ENCODE measurements around the gene NRXN3. TPM values are rescaled to one million over a fixed set of nuclear protein-coding genes. Genes with fewer than 3 reads are reported as not detected.

The NRXN3 gene
- total RNA-seq, 1 donor from 2014 or later, result 0.07 TPM

GRCh38 chr14:79568594-79568993 is 1398.4 kb downstream of the NRXN3 start:
- no peak for DNase-seq (ENCODE audit: low read depth, low spot score)

GRCh38 chr14:79569072-79569471 is 1398.9 kb downstream of the NRXN3 start:
- no peak for DNase-seq (ENCODE audit: low read depth, low spot score)

DNA sequence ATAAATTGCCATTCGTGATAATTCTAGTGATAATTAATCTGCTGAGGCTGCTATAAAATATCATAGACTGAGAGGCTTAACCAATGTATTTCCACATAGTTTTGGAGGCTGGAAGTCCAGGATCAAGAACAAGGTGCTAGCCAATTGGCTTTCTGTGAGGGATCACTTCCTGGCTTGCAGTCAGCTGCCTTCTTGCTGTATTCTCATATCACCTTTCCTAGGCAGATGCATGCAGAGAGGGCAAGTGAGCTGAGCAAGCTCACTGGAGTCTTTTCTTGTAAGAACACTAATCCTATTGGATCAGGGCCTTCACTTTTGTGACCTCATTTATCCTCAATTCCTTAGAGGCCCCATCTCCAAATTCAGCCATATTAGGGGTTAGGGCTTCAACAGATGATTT is 1400.5 kb downstream of the NRXN3 start:
- no peak for DNase-seq (ENCODE audit: low read depth, low spot score)

DNA sequence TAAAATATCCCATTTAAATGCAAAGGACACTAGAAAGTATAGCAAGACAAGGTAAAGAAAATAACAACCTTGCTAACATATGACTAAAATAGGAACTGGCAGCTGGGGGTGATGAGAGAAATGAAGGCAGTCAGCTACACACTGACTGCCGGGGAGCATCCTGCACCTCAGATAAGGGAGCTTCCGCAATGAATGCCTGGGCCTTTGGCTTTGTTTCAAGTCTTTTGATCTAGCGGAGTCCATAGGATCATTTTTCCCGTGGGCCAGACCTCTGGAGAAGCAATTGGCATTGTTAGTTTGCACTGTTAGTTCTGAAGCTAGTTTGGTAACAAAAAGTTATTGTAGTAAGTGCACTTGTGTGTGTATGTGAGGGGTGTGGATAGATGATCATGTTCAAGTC is 1401.2 kb downstream of the NRXN3 start:
- no peak for DNase-seq (ENCODE audit: low read depth, low spot score)

- no peak for DNase-seq (ENCODE audit: low read depth, low spot score)
These were observed 1403.3 kb downstream of the NRXN3 start for GRCh38 chr14:79573486-79573885.

- DNase-seq (ENCODE audit: low read depth, low spot score), result no peak
These were observed 1404.9 kb downstream of the NRXN3 start for GRCh38 chr14:79575032-79575431.

DNA sequence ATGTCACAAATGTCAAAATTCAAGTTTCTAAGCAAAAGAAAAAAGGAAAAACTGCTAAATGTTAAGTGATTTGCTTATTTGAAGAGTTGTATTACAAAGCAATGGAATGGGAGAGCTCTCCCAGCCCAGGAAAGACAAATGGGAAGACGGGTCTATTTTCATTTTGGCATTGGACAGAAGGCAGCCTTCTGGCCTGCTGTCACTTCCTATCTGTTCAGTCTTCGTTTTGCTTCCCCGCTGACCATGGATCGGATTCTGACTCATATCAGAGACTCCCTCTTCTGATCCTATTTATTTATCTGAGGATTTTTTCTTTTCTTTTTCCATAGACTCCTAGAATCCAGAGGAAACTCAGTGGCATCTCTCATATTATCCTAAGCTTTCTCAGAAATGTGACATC is 1406.3 kb downstream of the NRXN3 start:
- DNase-seq (ENCODE audit: low read depth, low spot score), result no peak

DNA sequence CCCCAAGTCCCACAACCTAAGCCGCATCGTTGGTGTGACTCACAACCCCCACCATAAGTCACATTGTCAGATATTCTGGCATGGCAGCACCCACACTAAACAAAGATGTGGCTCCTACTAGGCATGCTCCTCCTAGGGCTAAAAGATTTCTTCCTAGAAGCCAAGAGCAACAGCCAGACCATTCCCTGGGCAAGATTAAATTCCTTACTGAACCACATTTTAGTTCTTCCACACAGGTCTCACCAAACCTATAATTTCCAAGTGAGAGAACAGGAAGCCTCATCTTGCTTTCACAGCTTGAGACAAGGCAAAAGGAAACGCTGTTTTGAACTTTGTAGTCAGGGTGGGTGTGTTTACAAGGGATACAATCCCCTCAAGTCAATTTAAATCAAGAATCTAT is 1408.3 kb downstream of the NRXN3 start:
- no peak for DNase-seq (ENCODE audit: low read depth, low spot score)

- DNase-seq (ENCODE audit: low read depth, low spot score), result no peak
These were observed 1410.2 kb downstream of the NRXN3 start for GRCh38 chr14:79580414-79580813.

GRCh38 chr14:79580906-79581305 is 1410.7 kb downstream of the NRXN3 start:
- no peak for DNase-seq (ENCODE audit: low read depth, low spot score)

GRCh38 chr14:79581912-79582576 is 1411.9 kb downstream of the NRXN3 start:
- DNase-seq (ENCODE audit: low read depth, low spot score), result no peak

DNA sequence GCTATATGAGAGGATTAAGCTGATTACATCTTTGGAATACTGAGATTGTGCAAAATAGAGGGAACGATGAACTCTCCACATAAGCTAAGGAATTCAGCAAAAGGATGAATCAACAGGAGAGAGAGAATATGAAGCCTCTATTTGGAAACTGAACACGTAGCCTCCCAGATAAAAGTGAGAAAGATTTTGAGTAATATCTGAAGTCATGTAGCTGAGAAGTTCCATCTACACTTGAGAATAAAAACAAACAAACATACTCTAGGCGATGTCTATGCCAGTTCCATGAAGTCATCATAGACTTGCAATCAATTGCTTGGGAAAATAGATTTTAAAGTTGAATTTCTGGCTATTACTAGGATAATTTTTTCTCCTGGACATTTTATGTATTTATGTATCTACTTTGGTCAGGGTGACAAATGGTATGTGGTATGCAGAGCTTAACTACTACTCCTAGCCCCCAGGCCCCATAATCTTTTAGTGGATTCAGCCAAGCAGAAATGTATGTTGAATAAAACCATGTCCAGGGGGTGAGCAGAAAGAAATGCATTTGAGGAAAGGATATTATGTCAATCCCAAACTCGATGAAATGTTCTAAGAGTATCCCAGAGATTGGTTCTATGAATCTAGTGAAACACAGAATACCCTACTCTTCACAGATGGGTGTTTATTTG is 1413.7 kb downstream of the NRXN3 start:
- no peak for DNase-seq (ENCODE audit: low read depth, low spot score)

DNA sequence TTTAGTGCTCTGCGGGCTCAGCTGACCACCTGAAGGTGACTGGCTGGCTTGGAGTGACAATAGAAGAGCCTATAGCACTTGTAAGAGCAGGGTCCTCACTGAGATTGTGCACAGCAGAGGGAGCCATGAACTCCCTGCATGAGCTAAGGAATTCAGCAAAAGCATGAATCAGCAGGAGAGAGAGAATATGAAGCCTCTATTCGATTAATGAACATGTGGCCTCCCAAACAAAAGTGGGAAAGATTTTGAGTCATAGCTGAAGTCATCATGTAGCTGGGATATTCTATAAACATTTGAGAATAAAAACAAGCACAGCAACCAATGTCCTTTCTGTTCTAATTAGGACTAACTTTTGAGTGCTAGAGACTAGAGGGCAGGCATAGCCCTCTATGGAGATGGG is 1414.5 kb downstream of the NRXN3 start:
- DNase-seq (ENCODE audit: low read depth, low spot score), result no peak

DNA sequence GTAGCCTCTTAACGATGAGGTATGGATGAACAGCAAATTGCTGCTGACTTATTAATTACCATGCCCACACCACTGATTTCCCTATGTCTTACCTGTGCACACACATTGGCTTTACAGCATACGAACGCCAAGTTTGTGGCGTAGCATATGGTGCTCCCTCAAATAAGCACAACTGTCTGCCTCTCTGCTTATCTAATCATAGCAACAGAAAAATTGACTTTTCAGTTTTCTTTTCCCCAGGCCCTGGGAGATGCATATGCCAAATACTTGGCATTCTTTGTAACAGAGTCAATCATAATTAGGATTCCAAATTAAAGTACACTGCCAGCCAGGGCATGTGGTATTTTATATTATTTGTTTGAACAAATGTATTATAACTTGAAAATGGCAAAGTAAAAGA is 1415.7 kb downstream of the NRXN3 start:
- no peak for DNase-seq (ENCODE audit: low read depth, low spot score)

DNA sequence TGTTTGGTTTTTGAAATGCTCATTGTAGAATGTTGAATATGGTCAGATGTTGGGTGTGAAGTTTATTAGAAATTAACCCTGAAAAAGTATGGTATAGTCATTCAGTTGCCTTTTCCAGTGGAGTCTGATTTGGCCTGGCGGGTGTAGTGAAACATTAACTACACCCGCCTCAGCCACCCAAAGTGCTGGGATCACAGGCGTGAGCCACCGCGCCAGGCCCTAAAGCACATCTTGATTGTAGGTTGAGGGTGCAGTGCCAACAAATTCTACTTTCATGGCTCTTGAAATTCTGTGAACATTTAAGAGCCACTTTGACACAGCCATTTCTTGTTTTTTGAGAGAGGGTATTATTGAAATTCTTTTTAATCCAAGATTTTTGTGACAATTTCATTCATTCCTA is 1416.2 kb downstream of the NRXN3 start:
- DNase-seq (ENCODE audit: low read depth, low spot score), result no peak

GRCh38 chr14:79586989-79587598 is 1416.9 kb downstream of the NRXN3 start:
- peak; percentile 29 for DNase-seq (ENCODE audit: low read depth, low spot score)

DNA sequence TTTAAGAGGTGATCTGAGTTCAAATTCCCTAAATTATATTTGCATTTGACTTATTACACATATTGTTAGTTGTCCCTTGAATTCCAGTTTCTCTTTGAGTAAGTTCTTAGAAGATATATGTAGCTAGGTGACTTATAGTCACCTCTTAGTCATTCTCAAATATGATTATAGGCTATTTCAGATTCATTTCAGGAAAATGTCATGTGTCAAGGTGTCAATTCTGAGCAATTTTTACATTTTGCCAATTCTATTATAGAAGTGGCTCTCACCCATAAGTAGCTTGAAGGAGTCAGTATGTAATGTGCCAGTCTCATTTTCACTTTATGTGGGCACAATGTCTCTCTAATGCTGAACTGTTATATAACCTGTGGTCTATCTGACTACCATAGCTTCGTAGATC is 1417.7 kb downstream of the NRXN3 start:
- DNase-seq (ENCODE audit: low read depth, low spot score), result no peak

DNA sequence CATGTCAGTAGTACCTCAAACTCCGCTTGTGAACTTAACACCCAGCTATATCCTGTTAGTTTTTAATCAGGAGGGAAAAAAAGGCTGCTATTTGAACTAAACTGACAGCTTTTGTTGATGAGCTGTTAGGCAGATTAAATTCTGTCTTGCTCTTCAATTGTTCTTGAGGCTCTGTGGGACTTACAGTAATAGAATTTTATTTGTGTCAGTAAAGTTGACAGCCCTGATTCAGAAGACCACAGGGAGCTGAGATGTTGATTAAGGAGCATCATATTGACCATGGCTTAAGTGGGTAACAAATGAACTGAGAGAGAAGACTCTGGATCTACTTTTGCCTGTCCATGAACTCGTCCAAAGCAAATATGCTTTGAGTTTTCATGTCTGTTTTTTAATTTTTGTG is 1418.2 kb downstream of the NRXN3 start:
- no peak for DNase-seq (ENCODE audit: low read depth, low spot score)

DNA sequence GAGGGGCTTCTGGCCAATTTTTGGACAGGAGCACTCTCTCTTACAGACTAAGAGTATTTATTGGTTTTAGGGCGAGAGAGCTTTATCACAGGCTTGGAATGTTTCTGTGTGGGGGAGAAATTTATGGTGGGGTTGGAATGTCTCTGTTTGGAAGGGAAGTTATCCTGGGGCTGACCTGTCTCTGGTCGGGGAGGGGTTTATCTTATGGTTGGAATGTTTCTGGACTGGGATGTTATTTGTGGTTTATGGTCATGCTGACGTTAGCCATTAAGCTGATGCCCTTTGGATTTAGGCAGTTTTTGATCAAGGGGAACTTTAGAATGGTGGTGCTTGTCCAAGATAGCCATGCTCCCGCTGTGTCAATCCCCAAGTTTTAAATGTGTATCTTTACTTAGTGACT is 1426.4 kb downstream of the NRXN3 start:
- DNase-seq (ENCODE audit: low read depth, low spot score), result no peak

GRCh38 chr14:79597566-79597965 is 1427.4 kb downstream of the NRXN3 start:
- DNase-seq (ENCODE audit: low read depth, low spot score), result no peak

GRCh38 chr14:79598339-79598738 is 1428.2 kb downstream of the NRXN3 start:
- DNase-seq (ENCODE audit: low read depth, low spot score), result no peak

GRCh38 chr14:79599239-79599638 is 1429.1 kb downstream of the NRXN3 start:
- DNase-seq (ENCODE audit: low read depth, low spot score), result no peak

GRCh38 chr14:79600406-79600805 is 1430.2 kb downstream of the NRXN3 start:
- no peak for DNase-seq (ENCODE audit: low read depth, low spot score)

Data from pulmonary artery endothelial cell (primary cell).